Left renal cortex interstitium (tissue), 4 donors: Measurements from ENCODE around the gene NCKAP5. TPM values are rescaled to one million over a fixed set of nuclear protein-coding genes. Genes with fewer than 3 reads are reported as not detected.
"Not testable (repeated sequence)": the region's sequence is repeated elsewhere in the genome, so short reads cannot be mapped to it uniquely, and the experiment has no call there.

Experiments used
- DNase-seq, 4 donors: peaks; one replicate each; pipeline ENCODE4 v3.0.0-alpha.2; 2013; ENCODE audit warnings: low read depth in 4 of 4, low spot score in 2 of 4, missing footprints in 1 of 4
- polyA plus RNA-seq, 4 donors: library from polyadenylated mRNA; unstranded; fragments of 120-200 nt; gene quantifications; one replicate each; pipeline ENCODE4 v1.2.1, GENCODE V29; 2013; ENCODE audit not compliant: insufficient read length in 4 of 4

The NCKAP5 gene
- polyA plus RNA-seq, 4 donors, result 5.9 to 8.1 (median 7.0) TPM

- no peak for DNase-seq
Measured at GRCh38 chr2:133475610-133476009, 92.7 kb downstream of the NCKAP5 start.

- not testable (repeated sequence) for DNase-seq
Measured at GRCh38 chr2:133470446-133470845, 97.8 kb downstream of the NCKAP5 start.

- DNase-seq, result no peak
Measured at GRCh38 chr2:133462811-133463210, 105.5 kb downstream of the NCKAP5 start.

GRCh38 chr2:133461484-133461883 lies 106.8 kb downstream of the NCKAP5 start:
- DNase-seq, result no peak

GRCh38 chr2:133459590-133459989 lies 108.7 kb downstream of the NCKAP5 start:
- no peak for DNase-seq

- DNase-seq, result no peak
Measured at GRCh38 chr2:133458280-133458679, 110.0 kb downstream of the NCKAP5 start.

- no peak for DNase-seq
Measured at GRCh38 chr2:133457861-133458260, 110.4 kb downstream of the NCKAP5 start.

GRCh38 chr2:133456971-133457370 lies 111.3 kb downstream of the NCKAP5 start:
- no peak for DNase-seq

GRCh38 chr2:133456156-133456555 lies 112.1 kb downstream of the NCKAP5 start:
- no peak for DNase-seq

- DNase-seq, result no peak
Measured at GRCh38 chr2:133453032-133453431, 115.2 kb downstream of the NCKAP5 start.

GRCh38 chr2:133452583-133452982 lies 115.7 kb downstream of the NCKAP5 start:
- DNase-seq, result no peak

- no peak for DNase-seq
Measured at GRCh38 chr2:133452146-133452545, 116.1 kb downstream of the NCKAP5 start.

GRCh38 chr2:133448195-133448594 lies 120.1 kb downstream of the NCKAP5 start:
- DNase-seq, result no peak

- no peak for DNase-seq
Measured at GRCh38 chr2:133447303-133447702, 121.0 kb downstream of the NCKAP5 start.

GRCh38 chr2:133444465-133444864 lies 123.8 kb downstream of the NCKAP5 start:
- DNase-seq, result no peak

- no peak for DNase-seq
Measured at GRCh38 chr2:133442393-133442792, 125.9 kb downstream of the NCKAP5 start.

- DNase-seq, result no peak
Measured at GRCh38 chr2:133439565-133439920, 128.7 kb downstream of the NCKAP5 start.

GRCh38 chr2:133438848-133439564 lies 129.3 kb downstream of the NCKAP5 start:
- DNase-seq, result no peak

GRCh38 chr2:133438026-133438425 lies 130.2 kb downstream of the NCKAP5 start:
- no peak for DNase-seq

GRCh38 chr2:133437492-133437891 lies 130.8 kb downstream of the NCKAP5 start:
- DNase-seq, result no peak

GRCh38 chr2:133434959-133435668 lies 133.1 kb downstream of the NCKAP5 start:
- DNase-seq, result no peak
